K562 (cell line): Measurements from ENCODE around the gene KNCN. TPM values are rescaled to one million over a fixed set of nuclear protein-coding genes. Genes with fewer than 3 reads are reported as not detected.

Experiments
- ATF6 ChIP-seq: sonication (generic); formaldehyde crosslinking; IDR thresholded peaks from 2 replicates; pipeline ENCODE4 v1.4.0; 2020; ENCODE audit warnings: mild to moderate bottlenecking, missing genetic modification reagents
- BCOR ChIP-seq: fragments of 450-650 bp; IDR thresholded peaks from 2 replicates; pipeline ENCODE4 v1.6.1; 2016
- ETS1 ChIP-seq: conservative IDR thresholded peaks from 2 replicates; pipeline ENCODE4 v1.6.1; 2011; ENCODE audit warnings: low read depth, mild to moderate bottlenecking, low read length; ENCODE audit not compliant: control insufficient read depth
- HDGF ChIP-seq: fragments of 450-650 bp; IDR thresholded peaks from 2 replicates; pipeline ENCODE4 v1.6.1; 2016
- MTA3 ChIP-seq: fragments of 450-650 bp; formaldehyde crosslinking; IDR thresholded peaks from 2 replicates; pipeline ENCODE4 v1.6.1; 2017; ENCODE audit warnings: mild to moderate bottlenecking, borderline replicate concordance
- NBN ChIP-seq: fragments of 450-650 bp; IDR thresholded peaks from 2 replicates; pipeline ENCODE4 v1.6.1; 2016; ENCODE audit warnings: low read depth, mild to moderate bottlenecking
- NFATC3 ChIP-seq: fragments of 450-650 bp; IDR thresholded peaks from 2 replicates; pipeline ENCODE4 v1.6.1; 2017; ENCODE audit warnings: mild to moderate bottlenecking
- NFIC ChIP-seq: fragments of 450-650 bp; IDR thresholded peaks from 2 replicates; pipeline ENCODE4 v1.6.1; 2017; ENCODE audit warnings: mild to moderate bottlenecking, inconsistent platforms
- PBX2 ChIP-seq, 2 experiments: IDR thresholded peaks in 1 of 2; conservative IDR thresholded peaks in 1 of 2; 2 replicates each; pipeline ENCODE4 v1.6.1; 2016; ENCODE audit warnings: low read depth in 2 of 2, mild to moderate bottlenecking in 1 of 2, missing compliant biosample characterization in 1 of 2, missing genetic modification characterization in 1 of 2, moderate library complexity in 1 of 2
- PTTG1 ChIP-seq: fragments of 450-650 bp; IDR thresholded peaks from 2 replicates; pipeline ENCODE4 v1.6.1; 2016; ENCODE audit warnings: low read depth, mild to moderate bottlenecking, missing genetic modification characterization, missing compliant biosample characterization
- RB1 ChIP-seq: fragments of 450-650 bp; IDR thresholded peaks from 2 replicates; pipeline ENCODE4 v1.6.1; 2017; ENCODE audit warnings: low read depth, mild to moderate bottlenecking
- TARDBP ChIP-seq: fragments of 450-650 bp; IDR thresholded peaks from 2 replicates; pipeline ENCODE4 v1.6.1; 2016
- ZNF589 ChIP-seq: fragments of 200-800 bp; sonication (Bioruptor generic); IDR thresholded peaks from 2 replicates; pipeline ENCODE4 v1.6.1; 2016; ENCODE audit warnings: low read depth, missing genetic modification characterization, missing compliant biosample characterization
- ZNF655 ChIP-seq: fragments of 250-450 bp; sonication (Bioruptor Pico); IDR thresholded peaks from 2 replicates; pipeline ENCODE4 v1.5.0; 2021
- ZNF764 ChIP-seq: fragments of 250-450 bp; sonication (Bioruptor Pico); IDR thresholded peaks from 2 replicates; pipeline ENCODE4 v1.4.0; 2020; ENCODE audit warnings: low read depth, mild to moderate bottlenecking, moderate library complexity
- polyA plus RNA-seq, 8 experiments: library from polyadenylated mRNA; depleted of rRNA in 4 of 8; stranded (reverse) in 5 of 8; unstranded in 3 of 8; fragments of >200 nt; fragmentation: Nextera tagmentation in 2 of 8; fragmentation: Illumina TruSeq in 1 of 8; extraction: Ambion mirVana in 2 of 8; extraction: Trizol in 1 of 8; gene quantifications; 2 replicates each; pipeline versions ENCODE4 v1.2.1 to v1.2.3, GENCODE V29; 2011 to 2014; ENCODE audit warnings: inconsistent platforms in 1 of 8, missing spikeins in 1 of 8
- total RNA-seq, 7 experiments: library from RNA; depleted of rRNA in 6 of 7; stranded (reverse); fragments of >200 nt in 6 of 7; fragmentation: Illumina TruSeq in 2 of 7; extraction: Trizol in 2 of 7; gene quantifications; 2 replicates each; pipeline versions ENCODE4 v1.2.1 to v1.2.3, GENCODE V29; 2011 to 2021; ENCODE audit warnings: low replicate concordance in 1 of 7
- TF ChIP-seq, protein P1 (sequence below): fragments of 450-650 bp; IDR thresholded peaks from 2 replicates; pipeline ENCODE4 v1.6.1; 2016; ENCODE audit warnings: borderline replicate concordance
- TF ChIP-seq, protein P2 (sequence below): sonication (generic); formaldehyde crosslinking; IDR thresholded peaks from 2 replicates; pipeline ENCODE4 v1.8.0; 2022; ENCODE audit warnings: mild to moderate bottlenecking, missing genetic modification reagents

KNCN gene
- total and polyA plus RNA-seq, 9 of the 15 experiments (the other 6 are each of a cell fraction or from before 2014, with no cell fraction given) = not detected

GRCh38 chr1:46520063-46520911, 31.2 kb downstream of the KNCN start (continued):
- TF ChIP-seq PBX2 (CRISPR knock-in tag; IDR thresholded peaks at IDR 0.05; ENCODE audit: low read depth) (no peak), PBX2 (tag; conservative IDR thresholded peaks at IDR 0.05; ENCODE audit: low read depth) (0 out of 2 replicates have a peak, but pooled peaks have one; percentile 12), TARDBP (no peak), ZNF764 (no peak), NBN (no peak), NFATC3 (no peak), ATF6 (CRISPR knock-in tag) (0 out of 2 replicates have a peak, but pooled peaks have one; percentile 43), NFIC (peak; percentile 49), ZNF589 (CRISPR knock-in tag) (peak; percentile 54; the same call in 1 of the 2 replicates), RB1 (peak; percentile 54; the same call in 1 of the 2 replicates), HDGF (peak; percentile 94; the same call in 1 of the 2 replicates), ZNF655 (CRISPR knock-in tag) (no peak), BCOR (0 out of 2 replicates have a peak, but pooled peaks have one; percentile 13), MTA3 (0 out of 2 replicates have a peak, but pooled peaks have one; percentile 48), PTTG1 (tag) (no peak), ETS1 (peak; percentile 54; the same call in 1 of the 2 replicates)
- TF ChIP-seq, protein P1, sequence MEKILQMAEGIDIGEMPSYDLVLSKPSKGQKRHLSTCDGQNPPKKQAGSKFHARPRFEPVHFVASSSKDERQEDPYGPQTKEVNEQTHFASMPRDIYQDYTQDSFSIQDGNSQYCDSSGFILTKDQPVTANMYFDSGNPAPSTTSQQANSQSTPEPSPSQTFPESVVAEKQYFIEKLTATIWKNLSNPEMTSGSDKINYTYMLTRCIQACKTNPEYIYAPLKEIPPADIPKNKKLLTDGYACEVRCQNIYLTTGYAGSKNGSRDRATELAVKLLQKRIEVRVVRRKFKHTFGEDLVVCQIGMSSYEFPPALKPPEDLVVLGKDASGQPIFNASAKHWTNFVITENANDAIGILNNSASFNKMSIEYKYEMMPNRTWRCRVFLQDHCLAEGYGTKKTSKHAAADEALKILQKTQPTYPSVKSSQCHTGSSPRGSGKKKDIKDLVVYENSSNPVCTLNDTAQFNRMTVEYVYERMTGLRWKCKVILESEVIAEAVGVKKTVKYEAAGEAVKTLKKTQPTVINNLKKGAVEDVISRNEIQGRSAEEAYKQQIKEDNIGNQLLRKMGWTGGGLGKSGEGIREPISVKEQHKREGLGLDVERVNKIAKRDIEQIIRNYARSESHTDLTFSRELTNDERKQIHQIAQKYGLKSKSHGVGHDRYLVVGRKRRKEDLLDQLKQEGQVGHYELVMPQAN = peak; percentile 75
- TF ChIP-seq, protein P2, sequence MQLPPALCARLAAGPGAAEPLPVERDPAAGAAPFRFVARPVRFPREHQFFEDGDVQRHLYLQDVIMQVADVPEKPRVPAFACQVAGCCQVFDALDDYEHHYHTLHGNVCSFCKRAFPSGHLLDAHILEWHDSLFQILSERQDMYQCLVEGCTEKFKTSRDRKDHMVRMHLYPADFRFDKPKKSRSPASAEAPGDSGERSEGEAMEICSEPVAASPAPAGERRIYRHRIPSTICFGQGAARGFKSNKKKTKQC (CRISPR knock-in tag) = no peak
